Uterus (tissue), 4 donors: Measurements from ENCODE around the gene LYZL4. TPM values are rescaled to one million over a fixed set of nuclear protein-coding genes. Genes with fewer than 3 reads are reported as not detected.

ENCODE experiments used
- DNase-seq, 2 donors: peaks; one replicate each; pipeline ENCODE4 v3.0.0-alpha.2; 2019 to 2020
- H3K27ac ChIP-seq, 2 donors: fragments of 200-600 bp; sonication (generic); 1 replicate in 1 of 2; 2 replicates in 1 of 2; pipeline ENCODE4 v1.5.1; 2016 to 2018
- H3K27me3 ChIP-seq, 2 donors: fragments of 200-600 bp; sonication (generic); one replicate each; pipeline ENCODE4 v1.5.1; 2018 to 2019; ENCODE audit warnings: control low read depth in 1 of 2
- H3K36me3 ChIP-seq, 2 donors: fragments of 200-600 bp; sonication (generic); one replicate each; pipeline ENCODE4 v1.5.1; 2019; ENCODE audit warnings: control low read depth in 1 of 2
- H3K4me1 ChIP-seq, 2 donors: fragments of 200-600 bp; sonication (generic); one replicate each; pipeline ENCODE4 v1.5.1; 2018 to 2019; ENCODE audit warnings: control low read depth in 1 of 2
- H3K4me3 ChIP-seq, 2 donors: fragments of 200-600 bp; sonication (generic); 1 replicate in 1 of 2; 2 replicates in 1 of 2; pipeline ENCODE4 v1.5.1; 2018 to 2019; ENCODE audit warnings: mild to moderate bottlenecking in 1 of 2
- H3K9me3 ChIP-seq, 2 donors: fragments of 200-600 bp; sonication (generic); one replicate each; pipeline ENCODE4 v1.5.1; 2019; ENCODE audit warnings: control low read depth in 1 of 2
- POLR2A ChIP-seq, 2 donors: fragments of 450-650 bp; IDR thresholded peaks; one replicate each; pipeline ENCODE4 v1.6.1; 2016; ENCODE audit warnings: antibody characterized with exemption in 2 of 2, mild to moderate bottlenecking in 1 of 2, moderate library complexity in 1 of 2
- intact Hi-C: fragments of 100-400 bp; cut with DNase I; formaldehyde crosslinking; loops from one replicate; pipeline ENCODE4 v1.15.1; 2023; ENCODE audit warnings: low total_unique reads
- total RNA-seq, 4 donors: library from RNA; depleted of rRNA in 3 of 4; stranded (reverse); fragments of >200 nt in 3 of 4; gene quantifications; one replicate each; pipeline versions ENCODE4 v1.1.0 to v1.2.4, GENCODE V29; 2014 to 2023
- TF ChIP-seq, protein P1 (sequence below), 4 experiments: fragments of 200-600 bp in 2 of 4; fragments of 450-650 bp in 2 of 4; sonication (generic) in 2 of 4; IDR thresholded peaks; one replicate each; pipeline ENCODE4 v1.5.1; 2016 to 2019; ENCODE audit warnings: antibody characterized with exemption in 4 of 4, mild to moderate bottlenecking in 2 of 4, moderate library complexity in 1 of 4
- donor health status: DM: yes; HTN: yes; CAD: no.

LYZL4 gene
- total RNA-seq, 4 donors from 2014 or later: not detected

DNA sequence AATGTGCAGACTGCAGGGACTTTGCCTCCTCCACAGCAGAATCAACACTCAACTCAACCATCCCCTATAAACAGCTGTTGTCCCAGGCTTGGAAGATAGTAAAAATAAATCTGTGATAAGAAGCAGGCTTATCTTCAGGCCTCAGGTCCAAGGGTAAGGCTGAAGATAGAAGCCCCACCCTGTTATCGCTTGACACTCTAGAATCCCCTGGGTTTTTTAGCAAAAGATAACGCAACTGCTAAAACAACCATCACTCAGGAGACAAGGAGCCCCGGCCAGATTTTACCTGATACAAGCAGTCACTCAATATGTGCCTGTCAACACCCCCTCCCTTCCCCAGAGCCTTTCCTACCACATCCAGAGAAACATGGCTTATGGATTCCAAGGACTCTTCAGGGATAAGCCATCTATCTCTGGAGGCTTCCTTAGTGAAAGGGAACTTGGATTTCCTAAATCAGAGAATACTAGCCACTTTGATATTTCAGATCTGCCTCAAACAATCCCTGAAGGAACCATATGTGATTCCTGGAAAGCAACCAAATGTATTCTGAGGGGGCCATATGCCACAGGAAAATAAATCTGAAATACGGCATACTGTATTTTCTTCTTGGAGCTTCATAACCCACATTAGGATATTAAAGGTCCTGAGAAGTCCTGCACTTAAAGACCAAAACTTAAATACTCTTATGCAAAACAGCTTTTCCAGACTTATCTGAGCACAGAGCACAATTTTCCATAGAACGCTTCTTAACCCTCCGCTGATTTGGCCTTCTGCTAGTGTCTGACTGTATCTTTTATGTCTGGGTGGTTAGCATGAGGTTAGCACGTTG, 60.4 kb downstream of the LYZL4 start:
- no peak overlapping the region for H3K4me3 ChIP-seq
- H3K36me3 ChIP-seq: no peaks in the 10 kb centered on the region
- no peaks in the 10 kb centered on the region for H3K4me1 ChIP-seq
- TF ChIP-seq POLR2A (IDR thresholded peaks at IDR 0.05): no peak
- no peaks in the 10 kb centered on the region for H3K27me3 ChIP-seq
- H3K27ac ChIP-seq: no peak overlapping the region
- intact Hi-C loops: no loop called here
- DNase-seq: no peak
- no peaks in the 10 kb centered on the region for H3K9me3 ChIP-seq

DNA sequence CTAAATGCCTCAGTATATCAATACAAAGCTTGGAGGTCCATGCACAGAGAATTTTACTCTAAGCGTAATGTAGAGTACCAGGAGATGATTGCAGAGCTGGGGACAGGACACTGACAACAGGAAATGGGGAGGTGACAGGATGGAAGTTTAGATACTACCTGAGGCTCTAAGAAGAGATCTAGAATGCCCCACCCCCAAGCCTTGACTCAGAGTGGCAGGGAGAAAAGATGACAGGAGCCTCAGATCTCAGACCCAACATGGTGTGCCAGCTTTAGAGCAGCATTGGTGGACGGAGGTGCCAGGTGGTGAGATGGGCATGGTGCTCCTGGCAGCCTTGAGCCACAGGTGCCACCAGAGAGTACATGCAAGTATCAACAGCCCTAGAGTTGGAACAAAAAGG, 62.5 kb downstream of the LYZL4 start:
- no peaks in the 10 kb centered on the region for H3K27me3 ChIP-seq

More for the DNA sequence above, 62.5 kb downstream of the LYZL4 start:
- Histone ChIP-seq H3K27ac (no peak overlapping the region), H3K4me1 (no peaks in the 10 kb centered on the region), H3K4me3 (no peak overlapping the region), H3K36me3 (no peaks in the 10 kb centered on the region), H3K9me3 (no peaks in the 10 kb centered on the region)
- no peak for DNase-seq
- intact Hi-C loops: no loop called here
- TF ChIP-seq, protein P1, sequence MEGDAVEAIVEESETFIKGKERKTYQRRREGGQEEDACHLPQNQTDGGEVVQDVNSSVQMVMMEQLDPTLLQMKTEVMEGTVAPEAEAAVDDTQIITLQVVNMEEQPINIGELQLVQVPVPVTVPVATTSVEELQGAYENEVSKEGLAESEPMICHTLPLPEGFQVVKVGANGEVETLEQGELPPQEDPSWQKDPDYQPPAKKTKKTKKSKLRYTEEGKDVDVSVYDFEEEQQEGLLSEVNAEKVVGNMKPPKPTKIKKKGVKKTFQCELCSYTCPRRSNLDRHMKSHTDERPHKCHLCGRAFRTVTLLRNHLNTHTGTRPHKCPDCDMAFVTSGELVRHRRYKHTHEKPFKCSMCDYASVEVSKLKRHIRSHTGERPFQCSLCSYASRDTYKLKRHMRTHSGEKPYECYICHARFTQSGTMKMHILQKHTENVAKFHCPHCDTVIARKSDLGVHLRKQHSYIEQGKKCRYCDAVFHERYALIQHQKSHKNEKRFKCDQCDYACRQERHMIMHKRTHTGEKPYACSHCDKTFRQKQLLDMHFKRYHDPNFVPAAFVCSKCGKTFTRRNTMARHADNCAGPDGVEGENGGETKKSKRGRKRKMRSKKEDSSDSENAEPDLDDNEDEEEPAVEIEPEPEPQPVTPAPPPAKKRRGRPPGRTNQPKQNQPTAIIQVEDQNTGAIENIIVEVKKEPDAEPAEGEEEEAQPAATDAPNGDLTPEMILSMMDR (IDR thresholded peaks at IDR 0.05): no peak

Other genes starting within 250 kb of the LYZL4 start
- not detected for gene CCK, start 144.4 kb downstream of the LYZL4 start, total RNA-seq
- gene VIPR1, start 92.0 kb upstream of the LYZL4 start, total RNA-seq: 1 to 10 TPM in 2 of 4 donors, under 1 TPM in 2; 0.26 to 1.5 (median 0.99) TPM
- gene SEC22C, start 171.4 kb upstream of the LYZL4 start, total RNA-seq: 10 to 100 TPM; 49.7 to 82.6 (median 66.0) TPM
- 10 to 100 TPM in 3 of 4 donors, 1 to 10 TPM in 1; 7.4 to 20.0 (median 15.7) TPM for gene SS18L2, start 180.2 kb upstream of the LYZL4 start, total RNA-seq
- 100 to 1,000 TPM; 119 to 361 (median 164) TPM for gene NKTR, start 190.1 kb upstream of the LYZL4 start, total RNA-seq
- gene ZBTB47, start 243.1 kb upstream of the LYZL4 start, total RNA-seq: 10 to 100 TPM; 29.1 to 44.7 (median 32.1) TPM